HG03039 (cell line): ENCODE measurements around the gene SPATA1.
"Not testable (repeated sequence)": the region's sequence is repeated elsewhere in the genome, so short reads cannot be mapped to it uniquely, and the experiment has no call there.

ENCODE experiments used
- ATAC-seq: cut with Tn5 transposase; IDR thresholded peaks from one replicate; pipeline ENCODE4 v1.9.1; 2021; ENCODE audit warnings: mild to moderate bottlenecking, moderate library complexity; ENCODE audit not compliant: unreplicated experiment

SPATA1 gene

GRCh38 chr1:84507887-84508286 lies 1.7 kb downstream of the SPATA1 start:
- ATAC-seq = not testable (repeated sequence)

- no peak for ATAC-seq
These were observed 2.3 kb downstream of the SPATA1 start for GRCh38 chr1:84508510-84508909.

GRCh38 chr1:84509029-84509428 lies 2.8 kb downstream of the SPATA1 start:
- no peak for ATAC-seq

- no peak for ATAC-seq
These were observed 4.0 kb downstream of the SPATA1 start for GRCh38 chr1:84510165-84510564.

- ATAC-seq = no peak
These were observed 4.5 kb downstream of the SPATA1 start for GRCh38 chr1:84510668-84511067.

GRCh38 chr1:84524590-84524989 lies 18.4 kb downstream of the SPATA1 start:
- no peak for ATAC-seq

GRCh38 chr1:84525779-84526178 lies 19.6 kb downstream of the SPATA1 start:
- ATAC-seq = no peak

- no peak for ATAC-seq
These were observed 32.4 kb downstream of the SPATA1 start for GRCh38 chr1:84538599-84538998.

- no peak for ATAC-seq
These were observed 33.8 kb downstream of the SPATA1 start for GRCh38 chr1:84539972-84540371.

GRCh38 chr1:84540759-84541158 lies 34.6 kb downstream of the SPATA1 start:
- no peak for ATAC-seq

GRCh38 chr1:84541679-84542078 lies 35.5 kb downstream of the SPATA1 start:
- no peak for ATAC-seq

GRCh38 chr1:84550826-84551225 lies 44.6 kb downstream of the SPATA1 start:
- no peak for ATAC-seq

GRCh38 chr1:84569216-84569615 lies 63.0 kb downstream of the SPATA1 start:
- ATAC-seq = no peak

GRCh38 chr1:84570436-84571149 lies 64.4 kb downstream of the SPATA1 start:
- no peak for ATAC-seq

GRCh38 chr1:84571150-84571535 lies 65.0 kb downstream of the SPATA1 start:
- ATAC-seq = no peak

- ATAC-seq = no peak
These were observed 67.3 kb downstream of the SPATA1 start for GRCh38 chr1:84573481-84573966.

GRCh38 chr1:84573967-84574842 lies 68.0 kb downstream of the SPATA1 start, which contains the start of gene CTBS:
CTBS (minus strand) TSS chr1:84574440; CDS start chr1:84574415, 25 bp downstream.
- ATAC-seq = peak; percentile 81

GRCh38 chr1:84574936-84575335 lies 68.8 kb downstream of the SPATA1 start:
- no peak for ATAC-seq

- no peak for ATAC-seq
These were observed 75.5 kb downstream of the SPATA1 start for GRCh38 chr1:84581648-84582047.

GRCh38 chr1:84582802-84583587 lies 76.8 kb downstream of the SPATA1 start:
- ATAC-seq = no peak

GRCh38 chr1:84583648-84584047 lies 77.5 kb downstream of the SPATA1 start:
- ATAC-seq = no peak
